KMS-11 (cell line): ENCODE measurements around the gene MAML3.

Experiments used
- H2AFZ ChIP-seq: fragments of 200-600 bp; sonication (generic); 2 replicates; pipeline ENCODE4 v1.6.1; 2016; ENCODE audit warnings: antibody characterized with exemption, mixed run types, low read depth
- H3K27ac ChIP-seq: fragments of 200-600 bp; sonication (generic); 2 replicates; pipeline ENCODE4 v1.6.1; 2016; ENCODE audit warnings: mild to moderate bottlenecking, mixed run types
- H3K27me3 ChIP-seq: fragments of 200-600 bp; sonication (generic); 2 replicates; pipeline ENCODE4 v1.6.1; 2017; ENCODE audit warnings: mild to moderate bottlenecking, low read depth, mixed run types, moderate library complexity; ENCODE audit not compliant: insufficient read depth
- H3K36me3 ChIP-seq: fragments of 200-600 bp; sonication (generic); 2 replicates; pipeline ENCODE4 v1.6.1; 2017; ENCODE audit warnings: mild to moderate bottlenecking, mixed run types; ENCODE audit not compliant: insufficient read depth
- H3K4me1 ChIP-seq: fragments of 200-600 bp; sonication (generic); 2 replicates; pipeline ENCODE4 v1.6.1; 2016; ENCODE audit warnings: mild to moderate bottlenecking, low read depth, mixed run types; ENCODE audit not compliant: poor library complexity, severe bottlenecking
- H3K4me2 ChIP-seq: fragments of 200-600 bp; sonication (generic); 2 replicates; pipeline ENCODE4 v1.7.0; 2016; ENCODE audit warnings: mild to moderate bottlenecking, mixed run types
- H3K4me3 ChIP-seq: fragments of 200-600 bp; sonication (generic); IDR thresholded peaks from 2 replicates; pipeline ENCODE4 v1.6.1; 2017; ENCODE audit warnings: low read depth, low read length, mixed read lengths; ENCODE audit not compliant: insufficient read depth
- H3K79me2 ChIP-seq: fragments of 200-600 bp; sonication (generic); 2 replicates; pipeline ENCODE4 v1.6.1; 2016; ENCODE audit warnings: low read depth, mixed run types; ENCODE audit not compliant: insufficient read depth
- H3K9ac ChIP-seq: fragments of 200-600 bp; sonication (generic); 2 replicates; pipeline ENCODE4 v1.6.1; 2016; ENCODE audit warnings: mild to moderate bottlenecking, mixed run types
- H4K20me1 ChIP-seq: fragments of 200-600 bp; sonication (generic); 2 replicates; pipeline ENCODE4 v1.6.1; 2016; ENCODE audit warnings: mild to moderate bottlenecking, mixed run types; ENCODE audit not compliant: insufficient read depth
- TF ChIP-seq, protein P1 (sequence below): fragments of 200-600 bp; sonication (generic); conservative IDR thresholded peaks from 2 replicates; pipeline ENCODE4 v1.6.1; 2017; ENCODE audit warnings: low read depth, mild to moderate bottlenecking, antibody characterized with exemption, low read length, moderate library complexity, mixed read lengths

Gene MAML3

DNA sequence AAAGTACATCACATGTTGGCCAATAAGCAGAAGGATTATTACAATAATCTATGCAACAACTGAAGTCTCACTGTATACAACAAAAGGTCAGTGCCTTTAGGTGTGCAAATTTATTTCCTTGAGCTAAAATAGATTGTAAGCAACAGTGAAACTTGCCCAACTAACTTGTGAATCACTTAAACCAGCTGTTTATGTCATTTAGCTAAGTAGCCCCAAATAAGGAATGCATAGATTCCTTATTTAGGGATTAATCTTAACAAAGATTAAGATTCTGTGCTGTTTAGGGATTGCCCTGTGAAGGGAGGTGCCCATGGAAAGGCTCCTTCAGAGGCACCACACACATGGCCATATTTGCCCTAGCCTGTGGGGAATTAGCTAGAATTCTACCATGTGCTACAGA, 168.6 kb downstream of the MAML3 start:
- Histone ChIP-seq H3K27ac (no peak overlapping the region), H4K20me1 (no peaks in the 10 kb centered on the region), H3K27me3 (no peaks in the 10 kb centered on the region), H3K4me3 (no peak overlapping the region), H3K36me3 (no peaks in the 10 kb centered on the region), H3K4me2 (no peak overlapping the region), H3K9ac (no peak overlapping the region), H3K4me1 (no peaks in the 10 kb centered on the region), H2AFZ (no peak overlapping the region), H3K79me2 (no peaks in the 10 kb centered on the region)
- TF ChIP-seq, protein P1, sequence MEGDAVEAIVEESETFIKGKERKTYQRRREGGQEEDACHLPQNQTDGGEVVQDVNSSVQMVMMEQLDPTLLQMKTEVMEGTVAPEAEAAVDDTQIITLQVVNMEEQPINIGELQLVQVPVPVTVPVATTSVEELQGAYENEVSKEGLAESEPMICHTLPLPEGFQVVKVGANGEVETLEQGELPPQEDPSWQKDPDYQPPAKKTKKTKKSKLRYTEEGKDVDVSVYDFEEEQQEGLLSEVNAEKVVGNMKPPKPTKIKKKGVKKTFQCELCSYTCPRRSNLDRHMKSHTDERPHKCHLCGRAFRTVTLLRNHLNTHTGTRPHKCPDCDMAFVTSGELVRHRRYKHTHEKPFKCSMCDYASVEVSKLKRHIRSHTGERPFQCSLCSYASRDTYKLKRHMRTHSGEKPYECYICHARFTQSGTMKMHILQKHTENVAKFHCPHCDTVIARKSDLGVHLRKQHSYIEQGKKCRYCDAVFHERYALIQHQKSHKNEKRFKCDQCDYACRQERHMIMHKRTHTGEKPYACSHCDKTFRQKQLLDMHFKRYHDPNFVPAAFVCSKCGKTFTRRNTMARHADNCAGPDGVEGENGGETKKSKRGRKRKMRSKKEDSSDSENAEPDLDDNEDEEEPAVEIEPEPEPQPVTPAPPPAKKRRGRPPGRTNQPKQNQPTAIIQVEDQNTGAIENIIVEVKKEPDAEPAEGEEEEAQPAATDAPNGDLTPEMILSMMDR, result no peak

DNA sequence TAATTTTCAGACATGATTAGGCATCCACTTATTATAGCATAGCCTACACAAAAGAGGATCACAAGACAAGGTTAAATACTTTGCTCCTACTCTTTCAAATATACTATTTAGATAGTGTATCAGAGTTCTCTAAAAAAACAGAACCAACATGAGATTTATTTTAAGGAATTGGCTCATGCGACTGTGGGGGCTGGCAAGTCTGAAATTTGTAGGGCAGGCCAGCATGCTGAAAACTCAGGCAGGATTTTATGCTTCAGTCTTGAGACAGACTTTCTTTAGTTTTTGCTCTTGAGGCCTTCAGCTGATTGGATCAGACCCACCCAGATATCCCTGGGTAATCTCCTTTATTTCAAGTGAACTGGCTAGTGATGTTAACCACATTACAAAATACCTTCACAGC, 169.5 kb downstream of the MAML3 start:
- Histone ChIP-seq H2AFZ (no peak overlapping the region), H3K36me3 (no peaks in the 10 kb centered on the region), H3K4me1 (peaks cover 4% of the 10 kb centered on the region), H4K20me1 (no peaks in the 10 kb centered on the region), H3K9ac (no peak overlapping the region), H3K27ac (no peak overlapping the region), H3K27me3 (no peaks in the 10 kb centered on the region), H3K4me2 (no peak overlapping the region), H3K4me3 (no peak overlapping the region), H3K79me2 (no peaks in the 10 kb centered on the region)
- TF ChIP-seq, protein P1, result no peak

DNA sequence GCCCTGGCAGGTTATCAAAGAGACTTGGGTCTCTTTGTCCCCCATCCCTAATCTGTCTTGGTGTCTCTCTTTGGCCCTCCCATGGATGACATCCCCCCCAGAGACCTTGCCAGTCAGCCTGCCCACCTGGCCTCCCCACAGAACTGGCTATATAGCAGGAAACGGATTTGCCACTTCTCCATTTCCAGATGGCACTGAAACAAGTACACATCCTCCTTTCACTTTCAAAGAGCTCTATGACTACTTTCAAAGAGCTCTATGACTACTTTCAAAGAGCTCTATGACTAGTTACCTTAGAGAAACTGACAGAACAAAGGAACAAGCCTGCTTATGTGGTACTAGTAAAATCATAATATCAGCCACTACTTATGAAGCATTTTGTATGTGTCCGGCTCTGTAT, 175.3 kb downstream of the MAML3 start:
- H3K27ac ChIP-seq, result no peak overlapping the region
- no peaks in the 10 kb centered on the region for H4K20me1 ChIP-seq
- no peaks in the 10 kb centered on the region for H3K27me3 ChIP-seq
- H3K9ac ChIP-seq, result no peak overlapping the region
- peak overlapping the region; percentile 56 for H3K4me2 ChIP-seq
- no peak overlapping the region for H3K4me3 ChIP-seq
- no peaks in the 10 kb centered on the region for H3K79me2 ChIP-seq
- no peak overlapping the region for H2AFZ ChIP-seq
- no peaks in the 10 kb centered on the region for H3K36me3 ChIP-seq
- TF ChIP-seq, protein P1, result no peak
- peaks cover 62% of the 10 kb centered on the region for H3K4me1 ChIP-seq

- TF ChIP-seq, protein P1, result no peak
Measured at GRCh38 chr4:139977838-139978609, 176.0 kb downstream of the MAML3 start.

More at GRCh38 chr4:139977838-139978609, 176.0 kb downstream of the MAML3 start:
- peak overlapping the region; percentile 56 for H3K4me2 ChIP-seq
- no peaks in the 10 kb centered on the region for H3K79me2 ChIP-seq
- H3K27ac ChIP-seq, result no peak overlapping the region
- H3K36me3 ChIP-seq, result no peaks in the 10 kb centered on the region
- no peaks in the 10 kb centered on the region for H3K27me3 ChIP-seq
- H2AFZ ChIP-seq, result no peak overlapping the region
- no peak overlapping the region for H3K4me3 ChIP-seq
- no peak overlapping the region for H3K9ac ChIP-seq
- H3K4me1 ChIP-seq, result peaks cover 69% of the 10 kb centered on the region
- no peaks in the 10 kb centered on the region for H4K20me1 ChIP-seq
